Stimulated activated CD4-positive, alpha-beta T cell treated with anti-CD3 and anti-CD28 coated beads, Interleukin-4, amount 100 ng/mL, for 48 hours (primary cell): ENCODE results near the gene CDA.
"Not testable (repeated sequence)": the region's sequence is repeated elsewhere in the genome, so short reads cannot be mapped to it uniquely, and the experiment has no call there.

ENCODE experiments used
- DNase-seq, 2 donors: peaks; one replicate each; pipeline ENCODE4 v3.0.0-alpha.2; 2020; ENCODE audit warnings: low read depth in 2 of 2

Gene CDA

DNA sequence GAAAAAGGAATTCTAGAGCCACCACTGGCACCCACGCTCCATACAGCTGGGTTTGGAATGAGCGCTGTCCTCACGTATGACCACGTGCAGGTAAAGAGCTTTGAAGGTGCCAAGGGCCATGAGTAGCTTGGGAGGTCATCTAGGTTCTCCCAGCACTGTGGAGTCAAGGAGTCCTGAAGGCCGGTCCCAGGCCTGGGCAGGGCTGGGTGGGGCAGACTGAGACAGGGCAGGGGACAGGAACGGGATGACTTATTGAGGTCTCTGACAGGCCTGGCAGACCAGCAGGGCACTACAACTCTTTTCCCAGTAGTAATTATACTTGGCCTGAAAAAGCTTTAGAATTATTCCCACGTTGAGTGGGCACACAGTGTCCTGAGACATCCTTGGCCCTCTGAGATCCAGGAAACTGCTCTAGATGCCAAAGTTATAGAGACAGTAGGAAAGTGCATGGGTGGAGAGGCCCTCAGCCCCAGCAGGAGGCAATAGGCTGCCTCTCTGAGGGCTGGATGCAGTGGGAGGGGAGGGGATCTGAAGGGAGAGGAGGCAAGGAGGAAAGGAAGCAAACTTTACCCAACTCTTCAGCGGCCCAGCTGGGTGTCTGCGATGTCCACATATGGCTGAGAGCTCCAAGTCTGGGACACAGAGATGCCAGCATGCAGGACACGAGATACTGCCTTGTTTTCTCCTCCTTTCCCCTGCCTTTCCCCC, 1.8 kb upstream of the CDA start:
- DNase-seq: no peak

DNA sequence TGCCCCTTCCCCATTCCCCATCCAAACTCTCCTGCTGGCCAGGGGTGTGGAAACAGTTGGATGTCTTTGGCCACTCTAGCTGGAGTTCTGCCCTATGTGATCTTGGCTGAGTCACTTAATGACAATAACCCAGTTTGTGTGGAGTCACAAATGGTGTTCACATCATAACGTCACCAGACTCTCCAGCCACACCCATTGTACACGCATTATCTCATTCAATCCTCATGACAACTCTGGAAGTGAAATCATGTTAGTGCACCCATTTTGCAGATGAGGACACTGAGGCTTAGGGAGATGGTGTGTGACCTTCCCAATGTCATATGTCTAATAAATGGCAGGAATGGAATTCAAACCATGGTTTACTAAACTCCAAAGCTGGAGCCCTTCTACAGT, 1.2 kb upstream of the CDA start:
- no peak for DNase-seq

DNA sequence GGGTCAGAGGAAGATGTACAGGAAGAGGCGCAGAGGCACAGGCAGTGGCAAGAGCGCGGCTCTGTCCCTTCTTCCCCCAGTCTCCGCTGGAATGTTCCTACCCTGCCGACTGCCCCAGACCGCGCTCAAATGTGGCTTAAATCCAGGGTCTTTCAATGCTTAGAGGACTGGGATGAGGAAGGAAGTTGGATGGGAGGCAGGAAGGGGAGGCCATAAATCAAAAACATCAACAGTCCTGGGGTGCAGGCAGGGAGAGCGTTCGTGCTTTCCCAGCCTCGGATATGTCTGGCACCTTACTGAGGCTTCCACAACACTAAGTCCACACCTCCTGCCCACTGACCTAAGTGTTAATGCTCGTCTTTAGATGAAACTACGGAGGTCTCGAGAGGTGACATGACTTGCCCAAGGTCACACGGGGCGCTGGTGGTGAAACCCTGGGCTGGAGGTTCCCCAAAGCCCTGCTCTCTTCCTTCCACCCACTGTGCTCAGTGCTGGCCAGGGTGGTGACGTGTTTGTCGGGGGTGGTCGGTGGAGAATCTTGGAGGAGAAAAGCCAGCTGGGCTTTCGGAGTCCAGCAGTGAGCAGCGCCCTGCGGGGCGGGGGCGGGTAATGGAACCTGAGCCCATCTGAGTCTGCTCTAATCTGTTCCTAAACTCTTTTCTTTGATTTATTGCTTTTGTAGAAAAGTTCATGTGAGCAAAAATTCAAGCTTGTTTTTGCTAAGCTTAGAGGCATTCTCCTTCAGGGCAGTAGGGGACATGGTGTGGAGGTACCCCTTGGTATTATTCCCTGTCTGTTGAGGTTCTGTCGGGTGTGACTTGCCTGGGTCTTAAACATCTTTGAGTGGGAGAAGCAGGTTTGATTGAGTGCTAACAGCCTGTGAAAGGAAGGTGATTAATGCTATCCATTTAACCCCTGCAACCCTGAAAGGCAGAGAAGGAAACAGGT, 708 bp downstream of the CDA start:
- DNase-seq: no peak

DNA sequence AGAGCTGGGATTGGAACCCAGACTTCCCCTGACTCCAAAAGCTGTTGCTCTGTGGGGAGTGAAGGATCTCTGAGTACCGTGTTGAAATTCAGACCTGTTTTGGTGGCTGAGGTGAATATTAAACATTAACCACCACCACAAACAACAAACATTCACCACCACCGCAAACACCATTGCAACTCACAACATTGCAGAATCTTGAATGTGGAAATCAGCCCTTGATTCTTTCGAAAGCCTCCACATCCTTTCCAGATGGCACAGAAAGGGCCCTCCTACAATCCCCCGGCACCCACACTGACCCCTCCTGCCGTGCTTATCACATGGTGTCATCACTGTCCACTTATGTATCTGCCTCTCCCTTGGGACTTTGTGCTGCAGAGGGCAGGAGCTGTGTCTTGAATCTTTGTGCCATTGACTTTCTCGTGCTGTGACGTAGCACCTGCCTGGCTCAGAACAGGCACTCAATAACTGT, 1.4 kb downstream of the CDA start:
- DNase-seq: no peak

DNA sequence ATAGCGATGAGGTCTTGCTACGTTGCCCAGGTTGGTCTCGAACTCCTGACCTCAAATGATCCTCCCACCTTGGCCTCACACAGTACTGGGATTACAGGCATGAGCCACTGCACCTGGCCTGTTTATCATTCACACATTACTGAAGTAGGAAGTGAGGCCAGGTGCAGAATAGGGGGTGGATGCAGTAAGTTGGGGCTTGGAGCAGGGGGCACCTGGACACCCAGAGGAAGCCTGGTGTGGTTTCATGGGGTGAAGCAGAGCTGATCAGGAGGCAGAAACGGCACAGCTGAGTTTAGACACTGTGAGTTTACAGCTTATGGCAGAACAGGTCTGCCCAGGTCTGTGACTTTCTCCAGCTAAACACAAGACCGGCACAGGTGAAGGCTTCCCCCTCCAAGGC, 4.9 kb downstream of the CDA start:
- DNase-seq: no peak

DNA sequence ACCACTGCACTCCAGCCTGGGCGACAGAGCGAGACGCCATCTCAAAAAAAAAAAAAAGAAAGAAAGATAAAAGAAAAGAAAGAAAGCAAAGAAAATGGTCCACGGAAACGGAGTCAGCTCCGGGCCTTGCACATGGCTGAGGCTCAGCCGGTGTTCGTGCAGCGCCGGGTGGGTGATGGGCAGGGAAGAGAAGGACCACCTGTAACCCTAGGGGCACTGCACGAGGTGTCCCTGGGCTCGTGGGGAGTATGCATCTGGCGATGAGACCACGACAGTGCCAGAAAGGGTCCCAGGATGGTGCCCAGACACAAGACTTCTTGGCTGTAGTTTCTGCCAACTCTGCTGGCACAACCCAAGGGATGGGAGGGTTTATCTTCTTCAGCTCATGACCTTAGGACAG, 5.8 kb downstream of the CDA start:
- no peak for DNase-seq

DNA sequence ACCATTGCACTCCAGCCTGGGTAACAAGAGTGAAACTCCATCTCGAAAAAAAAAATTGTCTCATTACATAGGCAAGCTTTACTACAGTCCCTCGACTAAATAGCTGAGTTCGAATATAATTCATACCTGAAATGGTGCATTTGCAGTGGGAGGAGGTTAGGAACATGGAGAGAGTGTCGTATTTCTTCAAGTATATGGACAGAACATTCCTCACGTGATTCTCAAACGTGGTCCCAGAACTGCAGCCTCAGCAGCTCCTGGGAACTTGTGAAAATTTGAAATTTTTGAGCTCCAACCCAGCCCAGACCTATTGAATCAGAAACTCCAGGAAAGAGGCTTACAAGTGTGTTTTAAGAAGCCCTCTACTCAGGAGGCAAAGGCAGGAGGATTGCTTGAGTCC, 7.2 kb downstream of the CDA start:
- no peak for DNase-seq

DNA sequence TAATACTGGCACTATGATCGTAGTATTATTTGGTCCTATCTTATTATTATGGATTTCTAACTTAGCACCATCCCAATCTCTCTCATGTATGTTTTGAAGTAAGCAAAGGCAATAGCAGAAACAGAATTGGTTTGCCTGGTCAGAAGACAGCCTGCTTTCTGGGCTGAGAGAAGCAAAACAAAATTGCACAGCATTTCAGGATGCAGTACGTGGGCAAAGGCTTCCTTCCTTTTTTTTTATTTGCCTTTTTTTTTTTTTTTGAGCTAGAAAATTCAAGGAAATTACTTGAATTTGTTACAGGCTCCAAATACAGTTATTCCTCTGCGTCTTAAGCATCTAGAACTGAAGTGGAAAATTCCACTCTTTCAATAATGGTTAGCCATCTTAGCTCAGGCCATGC, 8.8 kb downstream of the CDA start:
- DNase-seq: no peak

DNA sequence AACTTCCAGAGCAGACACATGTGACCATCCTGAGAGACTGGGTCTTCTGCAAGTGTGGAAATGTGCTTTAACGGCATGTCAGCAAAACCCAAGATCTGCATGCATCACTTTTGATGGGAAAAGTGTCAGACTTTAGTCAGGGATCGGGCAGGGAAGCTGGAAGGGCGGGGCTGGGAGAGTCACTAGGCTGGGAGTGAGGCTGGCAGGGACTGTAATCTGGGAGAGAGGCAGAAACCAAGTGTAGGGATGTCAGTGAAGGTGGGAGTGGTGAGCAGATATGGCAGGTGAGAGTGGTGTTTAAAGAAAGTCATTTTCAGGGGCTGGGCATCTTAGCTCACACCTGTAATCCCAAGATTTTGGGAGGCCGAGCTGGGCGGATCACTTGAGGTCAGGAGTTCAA, 11.3 kb downstream of the CDA start:
- DNase-seq: no peak

DNA sequence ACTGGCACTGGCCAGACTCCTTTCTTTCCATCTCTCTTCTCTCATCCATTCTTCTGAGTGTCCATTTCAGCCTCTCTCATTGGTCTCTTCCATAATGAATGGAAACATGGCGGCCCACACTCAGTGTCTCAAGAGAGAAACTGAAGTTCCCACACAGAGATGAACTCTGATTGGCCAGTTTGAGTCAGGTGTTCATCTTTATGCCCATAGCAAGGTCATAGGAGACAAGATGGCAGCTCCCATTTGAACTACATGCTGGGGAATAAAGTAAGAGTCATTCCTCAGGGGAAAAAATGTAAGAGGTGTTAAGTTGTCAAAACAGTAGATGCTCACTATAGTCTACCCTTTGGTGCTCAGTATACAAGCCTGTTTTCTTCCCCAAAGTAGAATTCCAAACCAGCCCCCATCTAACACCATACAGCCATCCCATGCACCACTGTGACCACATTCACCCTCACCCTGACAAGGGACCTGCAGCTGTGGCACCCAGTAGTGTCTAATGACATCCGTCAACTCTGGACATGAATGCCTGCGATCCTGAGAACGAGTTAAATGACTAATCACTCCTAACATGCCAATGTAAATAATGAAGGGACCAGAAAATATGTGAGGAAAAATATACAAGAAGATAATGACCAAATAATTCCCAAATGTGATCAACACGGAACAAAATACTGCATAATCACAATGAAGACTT, 12.4 kb downstream of the CDA start:
- DNase-seq: no peak

DNA sequence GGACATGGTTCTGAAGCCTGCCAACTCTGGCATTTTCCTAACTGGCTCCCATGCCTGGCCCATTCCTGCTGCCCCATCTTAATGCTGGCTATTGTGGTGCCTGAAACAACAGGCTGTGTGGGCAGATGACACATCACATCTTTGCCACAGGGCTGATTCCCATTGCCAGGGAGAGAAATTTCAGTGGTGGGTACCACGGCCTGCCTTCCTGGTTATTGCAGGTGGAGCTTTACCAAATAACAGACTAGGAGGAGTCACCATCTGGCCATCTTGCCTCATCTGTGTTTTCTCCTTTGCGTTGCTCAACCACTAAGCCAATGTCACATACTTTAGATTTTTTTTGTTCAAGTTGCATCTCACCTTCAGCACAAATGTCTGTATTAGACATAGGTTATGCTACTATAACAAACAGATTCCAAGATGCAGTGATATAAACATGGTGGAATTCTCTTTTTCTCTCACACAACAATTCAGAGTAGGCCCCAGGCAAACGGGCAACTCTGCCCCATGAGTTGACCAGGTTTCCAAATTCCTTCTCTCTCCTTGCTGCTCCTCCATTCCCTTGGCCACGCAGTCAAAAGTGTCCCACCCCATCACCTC, 14.1 kb downstream of the CDA start:
- DNase-seq: no peak

DNA sequence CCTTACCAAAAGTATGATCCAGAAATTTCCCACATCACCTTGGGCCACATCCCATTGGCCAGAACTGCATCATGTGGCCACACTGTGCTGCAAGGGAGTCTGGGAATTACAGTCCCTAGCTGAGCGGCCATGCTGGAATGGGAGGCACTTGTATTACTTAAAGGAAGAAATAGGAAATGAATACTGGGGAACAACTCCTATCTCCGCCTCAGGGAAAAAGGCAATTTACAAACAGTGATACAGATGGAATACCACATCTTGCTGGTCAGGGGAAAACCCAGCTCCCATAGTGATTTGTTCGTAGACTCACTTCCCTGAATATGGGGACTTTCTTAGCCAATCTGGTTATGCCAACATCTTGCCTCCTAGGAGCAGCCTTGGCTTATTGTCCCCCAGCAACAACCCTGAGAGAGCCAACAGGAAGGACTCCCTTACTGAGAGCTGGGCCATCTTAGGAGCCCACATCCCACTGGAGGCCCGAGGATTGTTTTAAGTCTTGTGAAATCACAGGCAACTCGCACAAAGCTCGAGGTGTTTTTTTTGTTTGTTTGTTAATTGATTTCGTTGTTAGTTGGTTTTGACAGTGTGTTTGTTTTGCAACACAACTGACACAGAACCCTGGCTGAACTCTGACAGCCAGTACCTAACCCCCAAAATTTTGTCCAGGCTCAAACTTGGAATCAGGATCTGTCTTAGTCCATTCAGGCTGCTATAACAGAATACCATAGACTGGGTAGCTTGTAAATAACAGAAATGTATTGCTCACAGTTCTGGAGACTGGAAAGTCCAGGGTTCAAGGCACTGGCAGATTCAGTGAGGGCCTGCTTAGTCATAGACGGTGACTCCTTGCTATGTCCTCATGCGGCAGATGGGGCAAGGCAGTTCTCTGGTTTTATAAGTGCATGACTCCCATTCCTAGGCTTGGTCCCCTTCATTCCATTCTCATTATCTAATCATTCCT, 14.9 kb downstream of the CDA start:
- no peak for DNase-seq

DNA sequence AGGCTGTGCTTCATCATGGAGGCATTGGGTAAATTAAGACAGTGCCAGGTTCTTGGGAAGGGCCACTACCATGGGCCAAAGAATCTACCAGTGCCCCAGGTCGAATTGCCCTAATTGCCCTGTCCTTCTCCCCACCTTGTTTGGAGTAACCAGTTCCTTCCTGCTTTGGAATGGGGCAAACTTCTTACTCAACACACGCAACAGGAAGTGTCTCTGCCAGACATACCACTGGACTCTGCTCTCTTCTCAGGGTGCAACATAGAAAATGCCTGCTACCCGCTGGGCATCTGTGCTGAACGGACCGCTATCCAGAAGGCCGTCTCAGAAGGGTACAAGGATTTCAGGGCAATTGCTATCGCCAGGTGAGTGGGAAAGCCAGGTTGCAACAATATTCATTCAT, 15.8 kb downstream of the CDA start:
- DNase-seq: no peak

DNA sequence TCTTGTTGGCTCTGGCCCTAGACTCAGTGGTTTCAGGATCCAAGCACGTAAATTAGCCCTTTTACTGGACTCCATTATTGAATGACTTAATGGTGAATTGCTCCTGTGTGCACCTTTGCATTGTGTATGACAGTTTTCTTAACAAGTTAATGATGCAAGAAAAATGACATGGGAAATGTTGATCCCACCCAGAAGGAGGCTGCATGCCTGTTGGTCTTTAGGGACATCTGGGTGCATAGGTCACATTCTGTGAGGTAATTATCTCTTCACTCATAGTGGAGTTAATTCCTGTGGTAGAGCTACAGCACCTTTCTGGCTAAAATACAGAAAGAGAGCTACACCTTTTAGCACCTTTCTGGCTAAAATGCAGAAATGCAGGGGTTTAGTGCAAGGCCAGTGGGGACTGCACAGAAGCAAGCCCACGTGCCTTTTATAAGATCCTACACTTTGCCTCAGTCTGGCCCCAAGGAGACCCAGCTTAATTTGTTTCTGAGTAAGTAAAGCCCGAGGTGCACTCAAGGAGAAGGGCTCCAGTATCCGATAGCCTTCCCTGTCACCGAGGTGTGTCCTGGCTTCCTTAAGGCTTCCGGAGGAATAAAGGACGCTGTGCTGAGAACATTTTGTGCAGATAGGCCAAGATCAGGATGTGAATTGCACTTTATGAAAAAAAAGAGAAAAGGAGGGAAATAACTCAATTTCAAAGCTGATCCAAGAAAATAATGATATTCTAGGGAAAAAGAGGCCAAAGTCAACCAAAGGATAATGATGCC, 18.1 kb downstream of the CDA start:
- not testable (repeated sequence) for DNase-seq

DNA sequence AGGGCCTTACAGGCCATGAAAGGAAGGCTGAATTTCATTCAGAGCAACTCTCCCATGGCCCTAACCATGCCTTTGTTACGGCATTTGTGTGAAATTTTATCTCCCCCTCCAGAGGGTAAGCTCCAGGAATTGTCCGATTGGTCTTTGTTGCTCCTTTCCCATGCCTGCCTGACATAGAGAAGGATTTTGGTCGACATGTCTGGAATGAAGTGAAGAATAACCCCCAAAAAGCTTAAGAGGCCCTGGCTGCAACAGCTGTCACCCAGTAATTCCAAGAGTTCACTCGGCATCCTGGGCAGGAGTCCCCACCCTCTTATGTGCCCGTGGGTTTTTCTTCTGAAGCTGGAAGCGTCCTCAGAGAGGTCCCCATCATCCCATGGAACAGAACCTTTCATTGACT, 20.6 kb downstream of the CDA start:
- DNase-seq: no peak

DNA sequence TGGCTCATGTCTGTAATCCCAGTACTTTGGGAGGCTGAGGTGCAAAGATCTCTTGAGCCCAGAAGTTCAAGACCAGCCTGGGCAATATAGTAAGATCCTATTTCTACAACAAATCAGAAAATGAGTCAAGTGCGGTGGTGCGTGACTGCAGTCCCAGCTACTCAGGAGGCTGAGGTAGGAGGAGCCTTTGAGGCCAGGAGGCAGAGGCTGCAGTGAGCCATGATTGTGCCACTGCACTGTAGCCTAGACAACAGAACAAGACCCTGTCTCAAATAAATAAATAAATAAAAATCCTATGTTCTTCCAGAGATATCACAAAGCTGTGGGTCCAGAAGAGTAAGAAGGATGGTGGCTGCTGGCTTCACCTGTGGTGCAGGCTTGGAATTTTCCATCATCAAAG, 22.1 kb downstream of the CDA start:
- no peak for DNase-seq

DNA sequence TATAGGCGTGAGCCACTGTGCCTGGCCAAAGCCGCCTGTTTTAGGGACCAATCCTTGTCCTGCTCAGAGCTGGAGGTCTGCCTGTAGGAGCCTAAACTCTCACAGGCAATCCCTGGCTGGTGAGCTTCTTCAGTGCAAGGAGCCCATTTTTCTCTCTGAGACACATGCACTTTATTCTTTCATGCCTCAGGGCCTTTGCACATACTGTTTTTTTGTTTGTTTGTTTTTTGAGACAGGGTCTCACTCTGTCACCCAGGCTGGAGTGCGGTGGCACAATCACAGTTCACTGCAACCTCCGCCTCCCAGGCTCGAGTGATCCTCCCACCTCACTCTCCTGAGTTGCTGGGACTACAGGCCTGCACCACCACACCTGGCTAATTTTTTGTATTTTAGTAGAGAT, 22.8 kb downstream of the CDA start:
- no peak for DNase-seq

DNA sequence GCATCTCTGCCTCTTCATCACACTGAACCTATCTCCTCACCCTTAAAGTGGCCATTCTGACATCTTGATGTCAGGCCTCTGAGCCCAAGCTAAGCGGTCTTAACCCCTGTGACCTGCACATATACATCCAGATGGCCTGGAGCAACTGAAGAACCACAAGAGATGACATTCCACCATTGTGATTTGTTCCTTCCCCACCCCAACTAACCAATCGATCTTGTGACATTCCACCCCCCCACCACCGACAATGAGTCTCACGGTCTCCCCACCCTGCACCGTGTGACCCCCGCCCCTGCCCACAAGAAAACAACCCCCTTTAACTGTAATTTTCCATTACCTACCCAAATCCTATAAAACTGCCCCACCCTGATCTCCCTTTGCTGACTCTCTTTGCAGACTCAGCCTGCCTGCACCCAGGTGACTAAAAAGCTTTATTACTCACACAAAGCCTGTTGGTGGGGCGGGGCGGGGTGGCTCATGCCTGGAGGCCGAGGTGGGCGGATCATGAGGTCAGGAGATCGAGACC, 23.4 kb downstream of the CDA start:
- DNase-seq: no peak

DNA sequence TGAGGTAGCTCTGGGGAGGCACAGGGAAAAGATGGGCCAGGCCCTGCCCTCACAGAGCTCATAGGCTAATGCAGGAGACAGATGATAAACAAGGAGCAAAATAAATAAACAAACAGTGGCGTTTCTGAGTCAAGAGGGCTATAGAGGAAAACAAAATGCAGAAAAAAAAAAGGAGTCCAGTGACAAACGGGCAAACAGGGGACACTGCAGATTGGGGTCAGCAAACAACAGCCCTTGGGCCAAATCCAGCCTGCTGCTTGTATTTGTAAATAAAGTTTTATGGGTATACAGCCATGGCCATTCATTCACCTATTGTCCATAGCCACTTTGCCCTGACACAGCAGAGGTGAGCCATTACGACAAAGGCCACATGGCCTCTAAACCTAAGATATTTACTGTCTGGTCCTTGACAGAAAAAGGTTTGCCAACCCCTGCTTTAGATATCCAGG, 25.3 kb downstream of the CDA start:
- no peak for DNase-seq
